Effector memory CD4-positive, alpha-beta T cell (primary cell): ENCODE results near the gene OR10T2.
"Not testable (repeated sequence)": the region's sequence is repeated elsewhere in the genome, so short reads cannot be mapped to it uniquely, and the experiment has no call there.

ENCODE experiments used
- DNase-seq, 3 donors: peaks; one replicate each; pipeline ENCODE4 v3.0.0-alpha.2; 2020
- H3K27ac ChIP-seq: 2 replicates; pipeline ENCODE4 v1.7.0; 2013; ENCODE audit warnings: mild to moderate bottlenecking, low read length, moderate library complexity; ENCODE audit not compliant: insufficient read depth, poor library complexity, severe bottlenecking
- H3K27me3 ChIP-seq: replicated peaks from 2 replicates; pipeline ENCODE4 v1.7.0; 2013; ENCODE audit warnings: mild to moderate bottlenecking, low read length; ENCODE audit not compliant: insufficient read depth, control insufficient read depth, poor library complexity, severe bottlenecking
- H3K36me3 ChIP-seq: 2 replicates; pipeline ENCODE4 v1.7.0; 2013; ENCODE audit warnings: mild to moderate bottlenecking, low read length, moderate library complexity; ENCODE audit not compliant: control insufficient read depth, insufficient read depth
- H3K4me1 ChIP-seq: 2 replicates; pipeline ENCODE4 v1.7.0; 2013; ENCODE audit warnings: low read length, mild to moderate bottlenecking; ENCODE audit not compliant: control insufficient read depth, insufficient read depth, poor library complexity, severe bottlenecking
- H3K4me3 ChIP-seq: 2 replicates; pipeline ENCODE4 v1.7.0; 2013; ENCODE audit warnings: low read length, low read depth, mild to moderate bottlenecking; ENCODE audit not compliant: insufficient read depth, poor library complexity, severe bottlenecking
- H3K9me3 ChIP-seq: 2 replicates; pipeline ENCODE4 v1.7.0; 2013; ENCODE audit warnings: mild to moderate bottlenecking, low read length, moderate library complexity; ENCODE audit not compliant: control insufficient read depth

OR10T2 gene

GRCh38 chr1:158362482-158362881 is 36.8 kb downstream of the OR10T2 start:
- no peak overlapping the region for H3K27ac ChIP-seq
- H3K4me1 ChIP-seq: no peaks in the 10 kb centered on the region
- H3K4me3 ChIP-seq: no peak overlapping the region
- H3K9me3 ChIP-seq: no peaks in the 10 kb centered on the region
- H3K27me3 ChIP-seq: no peaks in the 10 kb centered on the region
- no peaks in the 10 kb centered on the region for H3K36me3 ChIP-seq
- DNase-seq: no peak

GRCh38 chr1:158357441-158357840 is 41.8 kb downstream of the OR10T2 start:
- no peak overlapping the region for H3K4me3 ChIP-seq
- H3K27me3 ChIP-seq: no peaks in the 10 kb centered on the region
- H3K27ac ChIP-seq: no peak overlapping the region
- no peak for DNase-seq
- no peaks in the 10 kb centered on the region for H3K36me3 ChIP-seq
- H3K9me3 ChIP-seq: no peaks in the 10 kb centered on the region
- no peaks in the 10 kb centered on the region for H3K4me1 ChIP-seq

GRCh38 chr1:158356616-158357015 is 42.6 kb downstream of the OR10T2 start:
- Histone ChIP-seq H3K4me1 (no peaks in the 10 kb centered on the region), H3K36me3 (no peaks in the 10 kb centered on the region), H3K4me3 (no peak overlapping the region), H3K27ac (no peak overlapping the region), H3K27me3 (no peaks in the 10 kb centered on the region), H3K9me3 (no peaks in the 10 kb centered on the region)
- no peak for DNase-seq

- Histone ChIP-seq H3K27me3 (no peaks in the 10 kb centered on the region), H3K4me1 (no peaks in the 10 kb centered on the region), H3K36me3 (no peaks in the 10 kb centered on the region), H3K9me3 (no peaks in the 10 kb centered on the region), H3K27ac (no peak overlapping the region), H3K4me3 (no peak overlapping the region)
- no peak for DNase-seq
Measured at GRCh38 chr1:158355773-158356285, 43.4 kb downstream of the OR10T2 start.

GRCh38 chr1:158354255-158354654 is 45.0 kb downstream of the OR10T2 start:
- Histone ChIP-seq H3K9me3 (no peaks in the 10 kb centered on the region), H3K27ac (no peak overlapping the region), H3K4me1 (no peaks in the 10 kb centered on the region), H3K4me3 (no peak overlapping the region), H3K36me3 (no peaks in the 10 kb centered on the region), H3K27me3 (no peaks in the 10 kb centered on the region)
- DNase-seq: no peak

- no peak for DNase-seq
- Histone ChIP-seq H3K27ac (no peak within 1 kb of the TSS), H3K27me3 (no peaks in the 10 kb centered on the region), H3K36me3 (no peaks in the 10 kb centered on the region), H3K9me3 (no peaks in the 10 kb centered on the region), H3K4me3 (no peak within 1 kb of the TSS), H3K4me1 (no peaks in the 10 kb centered on the region)
Measured at GRCh38 chr1:158353303-158354075, 45.8 kb downstream of the OR10T2 start, which contains the start of gene CD1E. Gene CD1E (plus strand): TSS chr1:158353894. CDS start chr1:158353989, 95 bp downstream.

GRCh38 chr1:158348946-158349345 is 50.3 kb downstream of the OR10T2 start:
- not testable (repeated sequence) for H3K27ac ChIP-seq, H3K4me3 ChIP-seq, H3K36me3 ChIP-seq, DNase-seq, H3K4me1 ChIP-seq, H3K27me3 ChIP-seq, H3K9me3 ChIP-seq
